Right cardiac atrium (tissue), 5 donors: Measurements from ENCODE around the gene ITIH5. TPM values are rescaled to one million over a fixed set of nuclear protein-coding genes. Genes with fewer than 3 reads are reported as not detected.
A peak's percentile ranks its signal among the peaks of the same experiment; 100 is the strongest.
"Not testable (repeated sequence)": the region's sequence is repeated elsewhere in the genome, so short reads cannot be mapped to it uniquely, and the experiment has no call there.

Source experiments
- ATAC-seq, 2 donors: fragments of 200-7000 bp; cut with Tn5 transposase; one replicate each; pipeline versions ENCODE4 v1.8.0 to v1.9.1; 2020; ENCODE audit warnings: moderate library complexity in 2 of 2, mild to moderate bottlenecking in 1 of 2
- DNase-seq, 3 donors: peaks; one replicate each; pipeline ENCODE4 v3.0.0-alpha.2; 2020
- H3K27ac ChIP-seq: one replicate; pipeline ENCODE4 v1.5.1; 2013; ENCODE audit warnings: mild to moderate bottlenecking, low read length, control low read depth, moderate library complexity
- H3K27me3 ChIP-seq: one replicate; pipeline ENCODE4 v1.6.1; 2013; ENCODE audit not compliant: control insufficient read depth, insufficient read depth
- H3K4me1 ChIP-seq: one replicate; pipeline ENCODE4 v1.6.1; 2013; ENCODE audit warnings: low read length; ENCODE audit not compliant: control insufficient read depth, insufficient read depth
- H3K4me3 ChIP-seq: one replicate; pipeline ENCODE4 v1.5.1; 2013; ENCODE audit warnings: low read length, control low read depth
- H3K9me3 ChIP-seq: one replicate; pipeline ENCODE4 v1.6.1; 2013; ENCODE audit warnings: low read length; ENCODE audit not compliant: control insufficient read depth
- WGBS: extraction: QIAGEN DNeasy Blood & Tissue Kit; methylation state at CpG from one replicate; pipeline ENCODE4 v1.1.7; 2013; 5-methylcytosine and 5-hydroxymethylcytosine counted together
- intact Hi-C, 4 donors: fragments of 100-400 bp; cut with DNase I; formaldehyde crosslinking; loops; one replicate each; pipeline versions ENCODE4 v1.11.0 to v1.14.0; 2022 to 2023
- polyA plus RNA-seq: library from polyadenylated mRNA; stranded (reverse); fragments of 200-250 nt; gene quantifications from one replicate; pipeline ENCODE4 v1.2.3, GENCODE V29; 2013
- total RNA-seq, 4 donors: library from RNA; stranded (reverse); fragmentation: NEBNext Ultra II Directional; extraction: Animal tissue kit (Norgen Biotek cat#: 25700); gene quantifications; one replicate each; pipeline ENCODE4 v1.2.1, GENCODE V29; 2021
- donor health status: healthy with polysubstance abuse.
- donor health status: DM: no; HTN: yes; CAD: no.
- donor health status: DM: no; HTN: no; CAD: no.
- donor health status: DM: no; HTN: yes; CAD: no; lungs with severe emphysema.
- donor health status: DM: yes; HTN: yes; CAD: no.

Gene ITIH5
- total and polyA plus RNA-seq, 5 donors: 1.4 to 5.7 (median 2.5) TPM

DNA sequence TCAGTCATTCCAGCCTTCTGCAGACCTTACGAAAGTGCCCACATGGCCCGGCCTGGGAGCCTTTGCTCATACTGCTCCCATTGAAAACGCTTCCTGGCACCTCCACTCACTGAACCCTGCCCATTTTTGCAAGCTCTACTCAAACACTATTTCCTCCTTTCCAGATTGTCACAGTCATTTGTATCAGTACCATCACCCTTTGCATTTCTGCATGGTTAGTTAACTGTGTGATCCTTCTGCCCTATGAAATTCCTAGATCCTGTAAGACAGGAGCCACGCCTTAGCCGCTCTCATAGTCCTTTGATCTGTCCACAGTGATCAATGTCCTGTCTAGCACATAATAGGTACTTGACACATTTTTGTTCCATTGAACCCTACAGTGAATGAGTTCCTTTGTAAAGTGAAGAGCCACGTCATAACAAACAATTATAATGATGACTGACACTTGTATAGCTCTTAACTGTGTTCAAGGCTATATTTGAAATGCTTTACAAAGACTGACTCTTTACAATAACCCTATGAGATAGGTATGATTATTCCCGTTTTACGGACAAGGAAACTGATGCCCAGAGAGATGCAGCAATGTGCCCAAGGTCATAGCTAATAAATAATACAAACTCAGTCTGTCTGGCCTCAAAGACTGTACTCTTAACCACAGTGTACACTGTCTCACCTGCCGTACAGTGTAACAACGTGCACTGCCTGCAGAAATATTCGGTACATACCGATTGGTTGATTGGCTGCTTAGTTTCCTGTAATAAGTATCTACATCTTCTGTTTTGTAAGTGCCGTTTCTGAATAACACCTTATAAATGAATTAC is 19.8 kb upstream of the ITIH5 start:
- Histone ChIP-seq H3K27me3 (no peaks in the 10 kb centered on the region), H3K9me3 (no peaks in the 10 kb centered on the region), H3K4me3 (no peak overlapping the region), H3K4me1 (no peaks in the 10 kb centered on the region), H3K27ac (no peak overlapping the region)
- DNase-seq (no peak), ATAC-seq (no peak)
- intact Hi-C loops: loop anchor here in 3 of 4 donors (2.0 to 5.0 kb wide), 3 partner anchors 159 to 162 kb away; no protein-coding TSS in a partner anchor
- WGBS: 81% methylated on average over 13 of the region's 13 CpGs

DNA sequence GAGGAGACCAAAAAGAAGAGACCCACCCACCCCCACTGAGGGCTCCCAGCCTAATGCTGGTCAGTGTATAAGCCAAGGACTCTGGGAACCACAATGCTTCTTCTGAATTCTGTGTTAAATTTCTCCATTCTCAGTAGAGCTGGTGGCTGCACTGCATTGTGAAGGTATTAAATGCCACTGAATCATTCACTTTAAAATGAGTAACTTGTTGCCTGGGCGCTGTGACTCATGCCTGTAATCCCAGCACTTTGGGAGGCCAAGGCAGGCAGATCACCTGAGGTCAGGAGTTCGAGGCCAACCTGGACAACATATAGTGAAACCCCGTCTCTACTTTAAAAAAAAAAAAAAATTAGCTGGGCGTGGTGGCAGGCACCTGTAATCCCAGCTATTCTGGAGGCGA is 13.3 kb upstream of the ITIH5 start:
- H3K27me3 ChIP-seq, intact Hi-C loops, ATAC-seq, H3K4me3 ChIP-seq, DNase-seq, H3K9me3 ChIP-seq, H3K27ac ChIP-seq, H3K4me1 ChIP-seq: not testable (repeated sequence)
- WGBS: 72% methylated on average over 5 of the region's 5 CpGs

DNA sequence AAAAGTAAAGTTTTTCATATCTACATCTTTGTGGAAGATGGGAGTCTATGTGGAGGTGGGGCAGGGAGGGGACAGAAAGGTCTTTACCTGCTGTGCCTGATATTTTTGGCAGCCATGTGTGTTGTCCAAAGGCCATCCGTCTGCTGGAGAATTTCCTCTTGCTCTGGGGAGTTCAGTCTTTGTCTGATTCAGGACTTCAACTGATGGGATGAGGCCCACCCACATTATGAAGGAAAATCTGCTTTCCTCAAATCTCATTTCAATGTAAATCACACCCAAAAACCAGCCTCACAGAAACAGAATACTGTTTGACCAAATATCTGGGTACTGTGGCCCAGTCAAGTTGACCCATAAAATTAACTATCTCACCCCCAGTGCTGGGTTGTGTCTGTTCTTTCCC is 12.5 kb upstream of the ITIH5 start:
- no peaks in the 10 kb centered on the region for H3K4me1 ChIP-seq
- 67% methylated on average over 1 of the region's 1 CpG for WGBS
- no peak overlapping the region for H3K4me3 ChIP-seq
- intact Hi-C loops: no loop called here
- ATAC-seq: no peak
- no peak overlapping the region for H3K27ac ChIP-seq
- no peaks in the 10 kb centered on the region for H3K9me3 ChIP-seq
- H3K27me3 ChIP-seq: no peaks in the 10 kb centered on the region
- DNase-seq: no peak

DNA sequence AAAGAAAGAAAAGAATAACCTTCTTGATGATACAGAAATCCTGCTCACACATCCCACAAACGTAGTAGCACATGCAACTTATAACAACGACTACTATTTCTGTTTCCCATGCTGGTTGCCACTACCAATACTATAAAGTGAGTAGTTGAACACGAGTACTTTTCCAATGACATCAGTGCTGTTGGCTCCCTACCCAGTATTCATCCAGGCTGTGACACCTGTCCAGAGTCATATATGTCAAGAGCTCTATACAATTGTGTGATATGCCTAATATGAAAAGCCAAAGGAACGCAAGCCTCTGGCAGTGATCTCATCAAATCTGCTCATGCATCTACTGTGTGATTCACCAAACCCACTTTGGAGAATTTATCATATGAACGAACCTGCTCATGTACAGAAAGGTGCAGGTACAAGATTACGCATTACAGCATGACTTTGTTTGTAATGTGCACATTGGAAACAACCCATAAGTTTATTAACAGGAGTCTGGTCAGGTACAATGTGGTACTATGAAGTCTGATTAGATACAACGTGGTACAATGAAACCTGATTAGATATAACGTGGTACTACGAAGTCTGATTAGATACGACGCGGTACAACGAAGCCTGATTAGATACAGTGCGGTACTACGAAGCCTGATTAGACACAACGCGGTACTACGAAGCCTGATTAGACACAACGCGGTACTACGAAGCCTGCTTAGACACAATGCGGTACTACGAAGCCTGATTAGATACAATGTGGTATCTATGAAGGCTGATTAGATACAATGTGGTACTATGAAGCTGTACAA is 5.8 kb upstream of the ITIH5 start:
- Histone ChIP-seq H3K27ac (no peak overlapping the region), H3K4me1 (no peaks in the 10 kb centered on the region), H3K4me3 (no peak overlapping the region), H3K27me3 (no peaks in the 10 kb centered on the region), H3K9me3 (no peaks in the 10 kb centered on the region)
- DNase-seq (no peak), ATAC-seq (no peak)
- intact Hi-C loops: no loop called here
- WGBS: 40% methylated on average over 23 of the region's 23 CpGs

DNA sequence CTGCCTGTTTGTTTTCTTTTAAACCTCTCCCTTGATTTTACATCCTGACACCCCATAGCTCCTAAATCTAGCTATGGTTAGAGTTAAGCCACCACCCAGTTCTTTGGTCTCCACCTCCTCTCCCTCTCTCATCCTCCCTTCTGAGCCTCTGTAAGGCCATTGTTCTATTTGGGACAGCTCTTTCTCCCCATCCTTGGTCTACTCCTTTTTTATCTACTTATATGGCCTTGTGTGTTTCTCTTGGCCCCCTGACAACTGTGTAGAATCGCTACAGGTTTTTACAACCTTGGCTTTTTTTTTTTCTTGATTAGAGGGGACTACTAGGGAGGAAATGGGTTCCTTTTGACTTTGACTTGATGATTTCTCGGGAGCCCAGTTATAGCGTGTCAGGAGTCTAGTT is 3.4 kb upstream of the ITIH5 start:
- ATAC-seq (no peak), DNase-seq (no peak)
- H3K4me3 ChIP-seq: no peak overlapping the region
- H3K9me3 ChIP-seq: no peaks in the 10 kb centered on the region
- H3K27ac ChIP-seq: no peak overlapping the region
- intact Hi-C loops: no loop called here
- H3K4me1 ChIP-seq: peaks cover 2% of the 10 kb centered on the region
- H3K27me3 ChIP-seq: no peaks in the 10 kb centered on the region
- WGBS: 76% methylated on average over 3 of the region's 3 CpGs

DNA sequence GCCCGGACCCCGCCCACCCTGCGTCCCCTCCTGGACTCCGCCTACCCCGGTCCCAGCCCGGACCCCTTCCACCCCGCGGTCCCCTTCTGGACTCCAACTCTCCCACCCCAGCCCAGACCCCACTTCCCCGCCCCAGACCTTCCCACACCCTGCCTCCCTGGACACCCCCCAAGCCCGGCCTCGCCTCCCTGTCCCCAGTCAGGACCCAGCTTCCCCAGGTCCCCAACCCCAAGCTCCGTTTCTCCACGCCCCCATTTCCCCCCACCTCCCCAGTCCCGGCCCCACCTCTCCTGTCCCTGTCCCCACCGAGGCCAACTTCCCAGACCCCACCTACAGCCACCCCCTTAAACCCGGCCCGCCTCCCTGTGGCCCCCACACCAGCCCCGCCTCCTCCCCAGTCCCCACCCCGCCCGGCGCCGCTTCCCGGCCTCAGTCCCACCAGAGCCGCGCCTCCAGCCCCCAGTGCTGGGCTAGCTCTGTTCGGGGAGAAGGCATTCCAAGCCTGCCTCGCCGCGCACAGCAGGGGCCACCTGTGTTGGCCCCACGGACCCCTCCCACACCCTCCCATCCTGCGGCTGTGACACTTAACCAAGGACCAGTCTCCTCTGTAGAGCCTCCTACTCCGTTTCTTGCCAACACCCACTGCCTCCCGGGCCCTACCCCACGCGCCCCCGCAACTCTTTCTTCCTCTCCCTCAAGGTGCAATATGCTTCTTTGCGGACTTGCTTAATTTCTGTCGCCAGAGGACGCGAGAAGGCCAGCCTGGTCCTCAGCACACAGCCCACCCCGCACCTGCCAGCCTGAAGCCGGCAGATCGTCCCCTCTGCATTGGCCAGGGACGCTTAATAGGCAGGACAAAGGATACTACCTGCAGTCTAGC is 736 bp upstream of the ITIH5 start:
- no peak overlapping the region for H3K27ac ChIP-seq
- intact Hi-C loops: no loop called here

DNA sequence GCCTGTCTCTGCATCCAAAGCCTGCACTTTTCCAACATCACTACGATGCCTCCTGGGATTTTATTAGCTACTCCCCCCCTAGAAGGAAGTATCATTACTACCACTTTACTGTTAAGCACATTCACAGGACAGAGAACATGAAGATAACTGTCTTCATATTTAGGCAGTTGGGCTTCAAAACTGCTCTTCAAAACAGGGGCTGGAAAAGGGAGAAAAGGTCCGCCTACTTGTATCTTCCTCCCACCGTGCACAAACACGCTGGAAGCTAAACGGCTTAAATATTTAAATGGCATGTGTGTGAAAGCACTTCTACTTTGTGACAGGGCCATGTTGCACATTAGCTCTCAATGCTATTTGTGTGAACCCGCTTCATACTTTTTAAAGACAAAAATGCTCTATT is 999 bp downstream of the ITIH5 start:
- DNase-seq (no peak), ATAC-seq (no peak)
- H3K9me3 ChIP-seq: no peaks in the 10 kb centered on the region
- 7% methylated on average over 6 of the region's 6 CpGs for WGBS
- H3K4me1 ChIP-seq: peaks cover 2% of the 10 kb centered on the region
- intact Hi-C loops: no loop called here
- peak overlapping the region; percentile 77 for H3K4me3 ChIP-seq
- H3K27ac ChIP-seq: no peak overlapping the region
- no peaks in the 10 kb centered on the region for H3K27me3 ChIP-seq

More for the DNA sequence above, 736 bp upstream of the ITIH5 start:
- ATAC-seq (peak; percentile 59 to 71), DNase-seq (peak in 2 of 3 donors; percentile 10 to 43)
- Histone ChIP-seq H3K9me3 (no peaks in the 10 kb centered on the region), H3K4me3 (peak overlapping the region; percentile 77), H3K27me3 (no peaks in the 10 kb centered on the region), H3K4me1 (peaks cover 2% of the 10 kb centered on the region)
- WGBS: 3% methylated on average over 44 of the region's 44 CpGs

DNA sequence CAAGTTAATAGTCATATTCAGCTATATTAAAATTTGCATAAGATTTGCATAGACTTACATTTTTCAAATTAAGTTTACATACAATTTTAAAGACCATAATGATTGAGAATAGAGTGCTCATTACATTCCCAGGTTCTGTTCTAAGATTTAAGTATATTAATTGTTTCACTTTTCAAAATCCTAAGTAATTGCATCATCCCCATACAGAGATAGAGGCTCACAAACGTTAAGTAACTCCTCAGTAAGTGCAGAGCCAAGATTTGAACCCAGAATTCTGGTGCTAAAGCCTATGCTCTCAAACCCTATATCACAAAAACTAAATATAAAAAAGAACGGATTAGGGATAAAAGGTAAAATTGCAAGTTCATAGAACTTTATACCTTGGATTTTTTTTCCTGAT is 2.1 kb downstream of the ITIH5 start:
- H3K9me3 ChIP-seq: no peaks in the 10 kb centered on the region
- WGBS: 60% methylated on average over 2 of the region's 2 CpGs
- H3K4me1 ChIP-seq: peaks cover 2% of the 10 kb centered on the region
- intact Hi-C loops: no loop called here
- H3K27me3 ChIP-seq: no peaks in the 10 kb centered on the region
- no peak for DNase-seq
- ATAC-seq: no peak
- H3K4me3 ChIP-seq: no peak overlapping the region
- H3K27ac ChIP-seq: no peak overlapping the region

DNA sequence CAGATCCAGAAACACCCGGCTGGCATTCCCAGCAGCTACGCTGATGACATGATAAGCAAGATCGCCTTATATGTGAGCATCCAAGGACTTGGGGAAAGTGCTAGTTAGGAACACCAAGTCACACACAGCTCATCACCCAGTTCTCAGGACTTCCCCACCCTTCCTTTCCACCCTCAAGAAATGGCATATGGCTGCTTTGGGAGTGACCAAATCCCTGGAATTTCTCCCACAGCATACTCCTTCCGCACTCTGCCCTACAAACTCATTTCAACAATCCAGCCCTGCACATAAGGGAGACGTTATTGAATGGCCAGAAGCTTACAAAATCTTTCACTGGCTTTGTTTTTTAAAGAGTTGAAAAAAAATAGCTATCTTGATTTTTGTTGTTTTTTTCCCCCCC is 4.2 kb downstream of the ITIH5 start:
- intact Hi-C loops: no loop called here
- no peak for DNase-seq
- H3K27me3 ChIP-seq: no peaks in the 10 kb centered on the region
- no peaks in the 10 kb centered on the region for H3K9me3 ChIP-seq
- peaks cover 2% of the 10 kb centered on the region for H3K4me1 ChIP-seq
- H3K27ac ChIP-seq: no peak overlapping the region
- 79% methylated on average over 5 of the region's 5 CpGs for WGBS
- no peak for ATAC-seq
- no peak overlapping the region for H3K4me3 ChIP-seq

DNA sequence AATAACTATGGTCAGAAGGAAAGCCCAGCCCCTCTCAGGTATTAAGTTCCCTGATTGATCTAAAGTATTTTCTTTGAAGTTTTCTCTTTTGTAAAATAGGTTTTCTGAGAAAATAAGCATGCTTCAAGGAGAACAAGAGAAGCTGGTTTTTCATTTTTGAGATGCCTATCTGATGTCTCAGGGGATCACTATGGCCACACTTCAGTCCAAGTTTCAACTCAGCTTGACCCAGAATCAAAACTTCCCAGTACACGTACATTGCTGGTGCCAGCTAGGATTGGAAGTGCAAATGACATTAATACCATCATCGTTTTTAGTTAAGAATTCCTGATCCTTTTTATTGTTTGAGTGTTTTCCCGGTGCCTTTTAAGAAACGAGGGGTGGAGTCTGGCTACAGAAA is 7.2 kb downstream of the ITIH5 start:
- Histone ChIP-seq H3K27me3 (no peaks in the 10 kb centered on the region), H3K27ac (no peak overlapping the region), H3K4me1 (no peaks in the 10 kb centered on the region), H3K9me3 (no peaks in the 10 kb centered on the region), H3K4me3 (no peak overlapping the region)
- ATAC-seq: no peak
- intact Hi-C loops: no loop called here
- 70% methylated on average over 4 of the region's 4 CpGs for WGBS
- DNase-seq: no peak
